Lung (tissue), 12 donors: ENCODE measurements around the gene SMAD5. TPM values are rescaled to one million over a fixed set of nuclear protein-coding genes. Genes with fewer than 3 reads are reported as not detected.

Source experiments
- ATAC-seq: fragments of 200-7000 bp; cut with Tn5 transposase; one replicate; pipeline ENCODE4 v1.9.1; 2020; ENCODE audit warnings: moderate number of reproducible peaks; ENCODE audit not compliant: insufficient read depth, low FRiP score
- DNase-seq, 3 donors: peaks; one replicate each; pipeline ENCODE4 v3.0.0-alpha.2; 2013 to 2017
- H3K27ac ChIP-seq, 2 donors: one replicate each; pipeline ENCODE4 v1.5.1; 2013; ENCODE audit warnings: mild to moderate bottlenecking in 2 of 2, moderate library complexity in 2 of 2, control low read depth in 1 of 2, inconsistent platforms in 1 of 2, low read depth in 1 of 2, low read length in 1 of 2
- H3K27me3 ChIP-seq, 3 donors: one replicate each; pipeline ENCODE4 v1.5.1; 2013; ENCODE audit warnings: low read length in 2 of 3; ENCODE audit not compliant: control insufficient read depth in 3 of 3, insufficient read depth in 3 of 3
- H3K36me3 ChIP-seq, 4 donors: one replicate each; pipeline ENCODE4 v1.5.1; 2013; ENCODE audit warnings: low read length in 4 of 4, mild to moderate bottlenecking in 1 of 4, moderate library complexity in 1 of 4; ENCODE audit not compliant: control insufficient read depth in 4 of 4, insufficient read depth in 4 of 4
- H3K4me1 ChIP-seq, 5 donors: one replicate each; pipeline ENCODE4 v1.5.1; 2013; ENCODE audit warnings: low read length in 5 of 5, mild to moderate bottlenecking in 2 of 5, moderate library complexity in 1 of 5; ENCODE audit not compliant: control insufficient read depth in 5 of 5, insufficient read depth in 5 of 5
- H3K4me3 ChIP-seq: one replicate; pipeline ENCODE4 v1.5.1; 2013; ENCODE audit warnings: mild to moderate bottlenecking, control low read depth, moderate library complexity
- H3K9ac ChIP-seq, 2 donors: one replicate each; pipeline ENCODE4 v1.5.1; 2013; ENCODE audit warnings: low read length in 2 of 2, control low read depth in 1 of 2; ENCODE audit not compliant: insufficient read depth in 1 of 2
- H3K9me3 ChIP-seq, 4 donors: one replicate each; pipeline ENCODE4 v1.5.1; 2013; ENCODE audit warnings: low read length in 3 of 4, mild to moderate bottlenecking in 1 of 4, moderate library complexity in 1 of 4; ENCODE audit not compliant: control insufficient read depth in 4 of 4, insufficient read depth in 3 of 4
- WGBS, 2 donors: extraction: QIAGEN DNeasy Blood & Tissue Kit; methylation state at CpG; one replicate each; pipeline ENCODE4 v1.1.7; 2013; 5-methylcytosine and 5-hydroxymethylcytosine counted together
- polyA plus RNA-seq, 2 donors: library from polyadenylated mRNA; stranded (reverse); fragments of 200-250 nt; gene quantifications; one replicate each; pipeline ENCODE4 v1.2.1, GENCODE V29; 2013
- total RNA-seq, 2 donors: library from RNA; depleted of rRNA in 1 of 2; stranded (reverse); fragments of >200 nt in 1 of 2; gene quantifications; one replicate each; pipeline ENCODE4 v1.2.1, GENCODE V29; 2014 to 2021
- TF ChIP-seq, protein P1 (sequence below): IDR thresholded peaks from 2 replicates; pipeline ENCODE4 v1.5.1; 2012; ENCODE audit warnings: mild to moderate bottlenecking; ENCODE audit errors: control extremely low read depth, extremely low read depth
- donor health status: control.
- donor health status: control.
- donor health status: Bipolar disorder and iron deficiency.
- donor health status: healthy.
- donor health status: DM: yes; HTN: yes; CAD: no.

The SMAD5 gene
- total and polyA plus RNA-seq, 4 donors = 8.8 to 67.0 (median 26.6) TPM

- H3K4me1 ChIP-seq = peaks cover 0 to 26% (median 7%) of the 10 kb centered on the region in 5 donors
- H3K9ac ChIP-seq = peak overlapping the region in 1 of 2 donors; percentile 13
- no peak overlapping the region for H3K4me3 ChIP-seq
- no peak overlapping the region for H3K27ac ChIP-seq
- DNase-seq (peak in 2 of 3 donors; percentile 39 to 41), ATAC-seq (no peak)
- peaks cover 9 to 24% (median 24%) of the 10 kb centered on the region in 3 donors for H3K27me3 ChIP-seq
- TF ChIP-seq, protein P1, sequence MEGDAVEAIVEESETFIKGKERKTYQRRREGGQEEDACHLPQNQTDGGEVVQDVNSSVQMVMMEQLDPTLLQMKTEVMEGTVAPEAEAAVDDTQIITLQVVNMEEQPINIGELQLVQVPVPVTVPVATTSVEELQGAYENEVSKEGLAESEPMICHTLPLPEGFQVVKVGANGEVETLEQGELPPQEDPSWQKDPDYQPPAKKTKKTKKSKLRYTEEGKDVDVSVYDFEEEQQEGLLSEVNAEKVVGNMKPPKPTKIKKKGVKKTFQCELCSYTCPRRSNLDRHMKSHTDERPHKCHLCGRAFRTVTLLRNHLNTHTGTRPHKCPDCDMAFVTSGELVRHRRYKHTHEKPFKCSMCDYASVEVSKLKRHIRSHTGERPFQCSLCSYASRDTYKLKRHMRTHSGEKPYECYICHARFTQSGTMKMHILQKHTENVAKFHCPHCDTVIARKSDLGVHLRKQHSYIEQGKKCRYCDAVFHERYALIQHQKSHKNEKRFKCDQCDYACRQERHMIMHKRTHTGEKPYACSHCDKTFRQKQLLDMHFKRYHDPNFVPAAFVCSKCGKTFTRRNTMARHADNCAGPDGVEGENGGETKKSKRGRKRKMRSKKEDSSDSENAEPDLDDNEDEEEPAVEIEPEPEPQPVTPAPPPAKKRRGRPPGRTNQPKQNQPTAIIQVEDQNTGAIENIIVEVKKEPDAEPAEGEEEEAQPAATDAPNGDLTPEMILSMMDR = no peak
- no peaks in the 10 kb centered on the region for H3K36me3 ChIP-seq
- 62 to 79% methylated on average over 12 of the region's 12 CpGs for WGBS, 2 donors
- no peaks in the 10 kb centered on the region for H3K9me3 ChIP-seq
Measured at GRCh38 chr5:136195971-136196820, 63.6 kb downstream of the SMAD5 start.

DNA sequence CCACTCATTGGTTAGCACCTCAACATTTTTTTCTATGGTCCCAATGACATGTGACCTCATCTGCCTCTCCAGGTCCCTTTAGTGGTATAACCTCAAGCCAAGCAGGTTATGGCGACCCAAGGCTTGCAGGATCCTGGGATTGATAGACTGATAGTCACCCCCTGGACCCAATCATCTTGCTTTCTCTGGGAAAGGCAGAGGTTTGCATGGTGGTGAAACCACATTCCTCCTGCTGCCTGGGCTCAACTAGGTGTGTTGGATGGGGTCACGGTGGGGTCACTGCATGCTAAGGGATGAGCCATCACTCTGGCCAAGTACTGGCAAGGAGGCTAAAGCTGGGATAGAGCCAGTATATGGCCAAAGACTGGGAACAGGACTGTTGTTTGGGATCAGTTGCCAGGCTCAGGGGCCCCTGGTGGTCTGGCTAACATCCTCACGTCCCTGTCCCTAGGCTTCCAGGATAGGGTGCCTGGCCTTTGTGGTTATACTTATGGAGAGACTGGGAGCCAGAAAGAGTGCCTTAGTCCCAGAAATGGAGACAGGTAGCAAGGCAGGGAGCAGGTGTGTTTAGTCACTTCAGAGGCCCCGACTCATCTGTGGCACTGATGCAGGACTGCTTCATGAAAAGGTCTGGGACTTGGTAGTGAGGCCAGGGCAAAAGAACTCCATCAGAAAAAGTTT is 65.0 kb downstream of the SMAD5 start:
- H3K27ac ChIP-seq = no peak overlapping the region
- ATAC-seq (no peak), DNase-seq (no peak)
- peaks cover 0 to 12% (median 4%) of the 10 kb centered on the region in 5 donors for H3K4me1 ChIP-seq
- TF ChIP-seq, protein P1 = no peak
- H3K27me3 ChIP-seq = peaks cover 5 to 16% (median 16%) of the 10 kb centered on the region in 3 donors
- WGBS, 2 donors = 90% methylated on average over 4 of the region's 4 CpGs
- no peak overlapping the region for H3K4me3 ChIP-seq
- no peak overlapping the region for H3K9ac ChIP-seq
- H3K9me3 ChIP-seq = no peaks in the 10 kb centered on the region
- no peaks in the 10 kb centered on the region for H3K36me3 ChIP-seq

DNA sequence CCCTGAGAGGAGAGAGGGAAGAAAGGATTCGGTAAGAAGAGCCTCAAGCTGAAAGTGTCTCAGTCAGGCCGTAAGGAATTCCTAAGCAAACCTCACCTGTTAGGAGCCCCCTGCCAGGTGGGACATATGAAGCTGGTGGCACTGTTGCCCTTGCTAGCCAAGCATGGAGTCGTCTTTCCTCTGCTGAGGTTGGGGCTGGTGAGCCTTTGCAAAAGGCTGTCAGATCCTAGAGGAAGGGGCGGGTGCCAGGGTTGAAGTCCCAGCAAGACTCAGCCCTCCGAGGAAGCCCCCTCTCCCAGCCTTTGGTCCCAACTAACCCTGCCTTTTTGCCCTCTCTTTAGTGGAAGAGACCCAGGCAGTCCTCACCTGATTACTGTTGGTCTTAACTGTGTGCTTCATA is 65.8 kb downstream of the SMAD5 start:
- ATAC-seq (no peak), DNase-seq (no peak)
- Histone ChIP-seq H3K4me1 (peaks cover 0 to 8% (median 2%) of the 10 kb centered on the region in 5 donors), H3K9me3 (no peaks in the 10 kb centered on the region), H3K9ac (no peak overlapping the region), H3K4me3 (no peak overlapping the region), H3K27me3 (peaks cover 0 to 12% (median 12%) of the 10 kb centered on the region in 3 donors), H3K27ac (no peak overlapping the region), H3K36me3 (no peaks in the 10 kb centered on the region)
- WGBS, 2 donors = 80 to 89% methylated on average over 5 of the region's 5 CpGs
- TF ChIP-seq, protein P1 = no peak
